Fibroblast of skin of back (primary cell): Measurements from ENCODE around the gene LPCAT3.
A peak's percentile ranks its signal among the peaks of the same experiment; 100 is the strongest.

Source experiments
- DNase-seq: peaks from one replicate; pipeline ENCODE4 v3.0.0-alpha.2; 2013

The LPCAT3 gene

DNA sequence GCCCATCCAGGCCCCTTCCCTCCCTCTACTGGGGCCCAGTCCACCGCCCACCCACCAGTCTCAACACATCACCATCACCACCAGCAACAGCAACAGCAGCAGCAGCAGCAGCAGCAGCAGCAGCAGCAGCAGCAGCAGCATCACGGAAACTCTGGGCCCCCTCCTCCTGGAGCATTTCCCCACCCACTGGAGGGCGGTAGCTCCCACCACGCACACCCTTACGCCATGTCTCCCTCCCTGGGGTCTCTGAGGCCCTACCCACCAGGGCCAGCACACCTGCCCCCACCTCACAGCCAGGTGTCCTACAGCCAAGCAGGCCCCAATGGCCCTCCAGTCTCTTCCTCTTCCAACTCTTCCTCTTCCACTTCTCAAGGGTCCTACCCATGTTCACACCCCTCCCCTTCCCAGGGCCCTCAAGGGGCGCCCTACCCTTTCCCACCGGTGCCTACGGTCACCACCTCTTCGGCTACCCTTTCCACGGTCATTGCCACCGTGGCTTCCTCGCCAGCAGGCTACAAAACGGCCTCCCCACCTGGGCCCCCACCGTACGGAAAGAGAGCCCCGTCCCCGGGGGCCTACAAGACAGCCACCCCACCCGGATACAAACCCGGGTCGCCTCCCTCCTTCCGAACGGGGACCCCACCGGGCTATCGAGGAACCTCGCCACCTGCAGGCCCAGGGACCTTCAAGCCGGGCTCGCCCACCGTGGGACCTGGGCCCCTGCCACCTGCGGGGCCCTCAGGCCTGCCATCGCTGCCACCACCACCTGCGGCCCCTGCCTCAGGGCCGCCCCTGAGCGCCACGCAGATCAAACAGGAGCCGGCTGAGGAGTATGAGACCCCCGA, 81.4 kb downstream of the LPCAT3 start:
- DNase-seq, result no peak

DNA sequence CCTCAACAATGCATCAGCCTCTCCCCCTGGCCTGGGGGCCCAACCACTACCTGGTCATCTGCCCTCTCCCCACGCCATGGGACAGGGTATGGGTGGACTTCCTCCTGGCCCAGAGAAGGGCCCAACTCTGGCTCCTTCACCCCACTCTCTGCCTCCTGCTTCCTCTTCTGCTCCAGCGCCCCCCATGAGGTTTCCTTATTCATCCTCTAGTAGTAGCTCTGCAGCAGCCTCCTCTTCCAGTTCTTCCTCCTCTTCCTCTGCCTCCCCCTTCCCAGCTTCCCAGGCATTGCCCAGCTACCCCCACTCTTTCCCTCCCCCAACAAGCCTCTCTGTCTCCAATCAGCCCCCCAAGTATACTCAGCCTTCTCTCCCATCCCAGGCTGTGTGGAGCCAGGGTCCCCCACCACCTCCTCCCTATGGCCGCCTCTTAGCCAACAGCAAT, 82.1 kb downstream of the LPCAT3 start:
- no peak for DNase-seq

DNA sequence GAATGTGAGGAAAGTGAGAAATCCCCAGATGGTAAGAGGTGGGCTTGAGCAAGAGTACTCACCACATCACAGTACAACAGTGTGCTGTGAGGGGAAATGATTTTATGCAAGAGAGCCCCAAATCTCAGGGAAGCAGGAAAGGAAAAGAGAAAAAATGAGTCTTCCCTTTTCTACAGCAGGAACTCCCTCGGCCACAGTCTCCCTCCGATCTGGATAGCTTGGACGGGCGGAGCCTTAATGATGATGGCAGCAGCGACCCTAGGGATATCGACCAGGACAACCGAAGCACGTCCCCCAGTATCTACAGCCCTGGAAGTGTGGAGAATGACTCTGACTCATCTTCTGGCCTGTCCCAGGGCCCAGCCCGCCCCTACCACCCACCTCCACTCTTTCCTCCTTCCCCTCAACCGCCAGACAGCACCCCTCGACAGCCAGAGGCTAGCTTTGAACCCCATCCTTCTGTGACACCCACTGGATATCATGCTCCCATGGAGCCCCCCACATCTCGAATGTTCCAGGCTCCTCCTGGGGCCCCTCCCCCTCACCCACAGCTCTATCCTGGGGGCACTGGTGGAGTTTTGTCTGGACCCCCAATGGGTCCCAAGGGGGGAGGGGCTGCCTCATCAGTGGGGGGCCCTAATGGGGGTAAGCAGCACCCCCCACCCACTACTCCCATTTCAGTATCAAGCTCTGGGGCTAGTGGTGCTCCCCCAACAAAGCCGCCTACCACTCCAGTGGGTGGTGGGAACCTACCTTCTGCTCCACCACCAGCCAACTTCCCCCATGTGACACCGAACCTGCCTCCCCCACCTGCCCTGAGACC, 82.7 kb downstream of the LPCAT3 start:
- DNase-seq, result no peak

DNA sequence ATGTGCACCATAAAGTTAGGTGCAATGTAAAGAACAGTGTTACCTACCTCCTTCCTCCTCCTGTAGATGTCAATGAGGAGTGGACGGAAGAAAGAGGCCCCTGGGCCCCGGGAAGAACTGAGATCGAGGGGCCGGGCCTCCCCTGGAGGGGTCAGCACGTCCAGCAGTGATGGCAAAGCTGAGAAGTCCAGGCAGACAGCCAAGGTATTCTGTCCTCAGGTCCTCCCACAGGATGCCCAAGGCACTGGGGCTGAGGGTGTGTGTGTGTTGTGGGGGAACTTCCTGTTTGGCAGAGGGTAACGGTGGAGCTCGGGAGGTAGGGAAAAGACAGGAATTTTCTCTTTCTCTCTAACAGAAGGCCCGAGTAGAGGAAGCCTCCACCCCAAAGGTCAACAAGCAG, 84.2 kb downstream of the LPCAT3 start:
- DNase-seq, result no peak

DNA sequence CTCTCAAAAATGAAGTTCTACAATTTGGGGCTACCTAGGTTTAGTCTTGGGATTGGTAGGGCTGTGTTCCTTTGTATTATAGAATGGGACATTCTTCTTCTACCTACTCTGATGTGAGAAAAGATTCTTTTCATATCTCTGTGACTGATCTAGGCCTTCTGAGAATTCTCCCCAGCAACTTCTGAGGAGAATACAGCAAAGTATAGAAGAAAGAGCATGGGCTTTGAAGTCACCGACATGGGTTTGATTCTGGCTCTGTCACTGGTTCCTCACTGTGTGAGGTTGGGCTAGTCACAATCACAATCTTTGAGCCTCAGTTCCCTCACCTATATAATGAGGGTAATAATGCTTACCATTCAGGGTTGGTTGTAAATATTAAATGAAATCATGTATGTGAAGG, 85.5 kb downstream of the LPCAT3 start:
- no peak for DNase-seq

DNA sequence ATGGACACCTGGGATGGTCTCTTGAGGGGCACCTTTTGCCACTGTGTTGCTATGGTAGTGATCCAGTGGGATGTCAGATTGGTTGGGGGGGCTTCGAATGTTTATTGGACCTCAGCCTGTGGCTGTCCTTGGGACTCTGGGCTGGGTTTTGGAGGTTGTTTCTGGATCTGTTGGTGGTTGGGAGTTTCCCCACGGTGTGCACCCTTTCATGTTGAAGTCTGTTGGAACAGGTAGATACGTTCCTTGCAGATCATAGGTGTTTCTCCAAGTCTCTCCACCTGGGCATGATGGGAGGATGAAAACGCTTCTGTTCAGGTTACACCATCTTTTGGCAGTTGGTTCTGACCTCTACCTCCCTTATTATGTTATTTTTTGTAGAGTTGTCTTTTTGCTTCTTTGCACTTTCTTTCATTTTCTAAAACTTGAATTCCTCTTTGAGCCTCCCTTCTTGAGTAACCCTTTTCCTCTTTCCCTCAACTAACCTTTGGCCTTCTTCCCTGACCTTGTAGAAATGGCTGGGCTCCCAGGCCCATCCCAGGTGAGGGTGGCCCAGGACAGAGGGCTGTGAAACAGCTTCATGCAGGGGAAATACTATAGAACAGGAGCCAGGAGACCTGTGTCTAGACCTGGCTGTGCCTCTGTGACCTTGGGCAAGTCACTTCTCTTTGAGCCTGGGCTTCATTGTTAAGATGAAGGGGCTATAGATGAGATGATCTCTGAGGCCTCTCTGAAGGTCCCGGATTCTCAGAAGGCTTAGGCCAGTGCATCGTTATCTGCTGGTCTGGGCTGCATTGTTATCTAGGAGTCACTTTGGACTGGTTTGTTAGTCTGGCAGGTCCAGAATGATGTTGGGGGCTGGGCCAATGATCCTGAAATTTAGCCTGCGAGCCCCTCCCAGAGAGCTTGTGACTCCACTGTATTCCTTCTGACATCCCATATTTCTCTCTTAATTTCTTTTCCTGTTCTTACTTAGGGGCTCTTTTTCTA, 88.5 kb downstream of the LPCAT3 start:
- DNase-seq, result no peak

DNA sequence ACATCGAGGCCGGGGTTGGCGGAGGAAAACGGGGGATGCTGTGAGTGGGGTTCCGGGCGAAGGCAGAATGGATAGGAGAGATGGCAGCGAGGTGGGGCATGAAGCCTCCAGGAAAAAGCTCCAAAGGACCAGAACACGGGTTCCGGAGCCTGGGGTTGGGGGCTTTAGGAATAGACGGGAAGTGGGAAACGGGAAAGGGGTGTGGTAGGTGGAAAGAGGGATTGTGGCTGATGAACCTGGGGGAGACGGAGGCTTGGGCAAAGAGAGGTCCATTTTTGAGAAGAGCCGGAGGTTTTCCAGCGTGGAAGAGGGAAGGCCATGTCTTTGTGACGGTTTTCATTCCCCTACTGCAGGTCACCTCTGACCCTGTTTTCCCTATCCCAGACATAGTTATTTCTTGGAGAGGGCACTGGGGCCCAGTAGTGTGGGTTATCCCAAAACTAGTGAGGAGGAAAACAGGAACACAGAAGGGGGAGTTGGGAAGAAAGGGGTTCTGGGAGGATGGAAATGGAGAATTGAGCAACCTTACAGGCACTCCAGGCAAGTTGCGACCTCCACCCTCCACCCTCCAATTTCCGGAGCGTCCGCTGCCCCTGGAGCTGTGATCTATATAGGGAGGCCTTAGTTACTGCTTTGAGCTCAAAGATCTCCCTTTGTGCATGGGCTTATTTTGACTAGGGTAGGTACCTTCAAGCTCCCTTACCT, 89.4 kb downstream of the LPCAT3 start:
- DNase-seq, result no peak

DNA sequence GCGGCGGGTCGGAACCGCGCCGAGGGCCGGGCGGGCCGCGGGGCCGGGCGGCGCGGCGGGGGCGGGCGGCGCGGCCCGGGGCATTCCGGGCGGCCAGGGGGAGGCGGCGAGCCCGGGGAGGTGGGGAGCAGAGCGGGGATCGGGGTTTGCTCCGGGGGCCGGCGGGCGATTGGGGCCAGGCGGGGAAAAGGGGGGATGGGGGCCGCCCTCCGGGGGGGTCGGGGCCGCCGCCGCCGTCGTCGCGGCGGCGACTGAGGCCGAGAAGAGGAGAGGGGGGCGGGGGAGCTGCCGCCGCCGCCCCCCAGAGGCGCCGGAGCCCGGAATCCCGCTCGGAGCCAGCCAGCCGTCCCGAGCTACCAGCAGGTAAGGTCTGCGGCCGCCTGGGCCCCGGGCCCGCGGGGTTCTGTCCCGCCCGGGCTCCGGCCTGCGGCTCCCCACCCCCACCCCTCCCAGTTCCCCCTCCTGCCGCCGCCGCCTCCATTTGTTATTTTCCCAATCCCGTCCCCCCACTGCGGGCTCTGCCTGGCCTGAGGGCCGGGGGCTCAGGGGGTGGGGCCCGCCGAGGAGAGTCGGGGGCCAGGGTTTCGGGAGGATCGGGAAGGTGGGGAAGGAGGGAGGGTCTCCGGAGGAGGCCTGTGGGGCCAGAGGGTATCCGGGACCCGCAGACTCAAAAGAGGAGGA, 90.1 kb downstream of the LPCAT3 start:
- no peak for DNase-seq

DNA sequence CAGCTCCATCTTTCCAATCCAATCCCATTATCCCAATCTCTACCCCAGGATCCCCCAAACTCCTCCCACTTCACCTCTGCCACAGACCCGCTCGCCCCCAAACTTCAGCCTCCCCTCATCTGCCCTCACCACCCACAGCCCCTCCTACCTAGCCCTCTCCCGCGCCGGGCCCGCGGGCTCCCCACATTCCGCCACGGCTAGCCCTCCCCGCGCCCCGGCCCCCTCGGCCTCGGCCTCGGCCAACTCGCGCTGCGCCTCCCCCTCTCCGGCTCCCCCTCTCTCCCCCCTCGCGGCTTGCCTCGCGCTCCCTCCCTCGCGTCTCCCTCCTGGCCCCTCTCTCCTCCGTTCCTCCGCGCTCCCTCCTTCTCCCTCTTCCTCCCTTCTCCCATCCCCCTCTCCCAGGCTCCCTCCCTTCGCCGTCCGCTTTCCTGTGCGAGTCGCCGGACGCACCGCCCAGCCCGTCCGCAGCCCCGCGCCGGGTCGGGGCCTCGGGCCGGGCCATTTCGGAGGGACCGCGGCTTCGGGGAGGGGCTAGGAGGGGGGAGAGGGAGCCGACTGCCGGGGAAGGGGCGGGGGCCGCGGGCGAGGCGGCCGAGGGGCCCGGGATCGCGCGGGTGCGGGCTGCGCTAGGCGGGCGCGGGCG, 90.8 kb downstream of the LPCAT3 start, which contains the start of gene ATN1:
TSS of gene ATN1 (plus strand) at position 581 of the 643 bp plus-strand sequence. CDS start 6,043 bp downstream, outside the sequence.
- peak; percentile 88 for DNase-seq
